Osteocyte (in vitro differentiated cells): ENCODE measurements around the gene RHOT2. TPM values are rescaled to one million over a fixed set of nuclear protein-coding genes. Genes with fewer than 3 reads are reported as not detected.
A peak's percentile ranks its signal among the peaks of the same experiment; 100 is the strongest.

ENCODE experiments used
- DNase-seq: peaks from one replicate; pipeline ENCODE4 v3.0.0; 2021; ENCODE audit warnings: mixed read lengths; ENCODE audit not compliant: unreplicated experiment; ENCODE audit errors: extremely low spot score
- H3K27ac Mint-ChIP-seq: one replicate; pipeline ENCODE4 v1.8.0; 2021; ENCODE audit warnings: mild to moderate bottlenecking, mixed read lengths; ENCODE audit not compliant: unreplicated experiment
- H3K27me3 Mint-ChIP-seq: one replicate; pipeline ENCODE4 v1.8.0; 2021; ENCODE audit warnings: mixed read lengths; ENCODE audit not compliant: unreplicated experiment
- H3K36me3 Mint-ChIP-seq: one replicate; pipeline ENCODE4 v1.8.0; 2021; ENCODE audit warnings: mixed read lengths; ENCODE audit not compliant: unreplicated experiment
- H3K4me1 Mint-ChIP-seq: one replicate; pipeline ENCODE4 v1.8.0; 2021; ENCODE audit warnings: mixed read lengths; ENCODE audit not compliant: unreplicated experiment
- H3K4me3 Mint-ChIP-seq: one replicate; pipeline ENCODE4 v1.8.0; 2021; ENCODE audit warnings: mild to moderate bottlenecking, moderate library complexity, mixed read lengths; ENCODE audit not compliant: unreplicated experiment
- H3K9me3 Mint-ChIP-seq: one replicate; pipeline ENCODE4 v1.8.0; 2021; ENCODE audit warnings: mixed read lengths; ENCODE audit not compliant: unreplicated experiment
- CTCF ChIP-seq: fragments of 200-600 bp; sonication (generic); IDR thresholded peaks from 2 replicates; pipeline ENCODE4 v1.5.0; 2021; ENCODE audit warnings: antibody characterized with exemption, mild to moderate bottlenecking, moderate library complexity
- total RNA-seq: library from RNA; stranded (reverse); gene quantifications from 2 replicates; pipeline ENCODE4 v1.2.1, GENCODE V29; 2021

RHOT2 gene
- total RNA-seq, 1 donor from 2014 or later, result 126 TPM

GRCh38 chr16:716768-717325 lies 48.9 kb downstream of the RHOT2 start:
- DNase-seq, result no peak

GRCh38 chr16:717450-718245 lies 49.7 kb downstream of the RHOT2 start:
- Mint-ChIP-seq H3K4me1 (peaks cover 32% of the 10 kb centered on the region), H3K27ac (no peak overlapping the region), H3K4me3 (no peak overlapping the region), H3K36me3 (no peaks in the 10 kb centered on the region), H3K9me3 (no peaks in the 10 kb centered on the region), H3K27me3 (no peaks in the 10 kb centered on the region)
- TF ChIP-seq CTCF, result no peak
- DNase-seq, result no peak

More at GRCh38 chr16:716768-717325, 48.9 kb downstream of the RHOT2 start:
- no peak for TF ChIP-seq CTCF
- H3K27ac Mint-ChIP-seq, result no peak overlapping the region
- H3K4me3 Mint-ChIP-seq, result peak overlapping the region; percentile 67
- H3K9me3 Mint-ChIP-seq, result no peaks in the 10 kb centered on the region
- no peaks in the 10 kb centered on the region for H3K27me3 Mint-ChIP-seq
- no peaks in the 10 kb centered on the region for H3K36me3 Mint-ChIP-seq
- H3K4me1 Mint-ChIP-seq, result peaks cover 32% of the 10 kb centered on the region

- H3K4me3 Mint-ChIP-seq, result no peak overlapping the region
- H3K4me1 Mint-ChIP-seq, result peaks cover 30% of the 10 kb centered on the region
- H3K36me3 Mint-ChIP-seq, result no peaks in the 10 kb centered on the region
- no peaks in the 10 kb centered on the region for H3K9me3 Mint-ChIP-seq
- H3K27me3 Mint-ChIP-seq, result no peaks in the 10 kb centered on the region
- H3K27ac Mint-ChIP-seq, result no peak overlapping the region
- no peak for TF ChIP-seq CTCF
- no peak for DNase-seq
These were observed 50.5 kb downstream of the RHOT2 start for GRCh38 chr16:718389-718788.

- H3K36me3 Mint-ChIP-seq, result no peaks in the 10 kb centered on the region
- H3K4me1 Mint-ChIP-seq, result peaks cover 27% of the 10 kb centered on the region
- DNase-seq, result no peak
- no peaks in the 10 kb centered on the region for H3K27me3 Mint-ChIP-seq
- no peak overlapping the region for H3K27ac Mint-ChIP-seq
- H3K4me3 Mint-ChIP-seq, result no peak overlapping the region
- H3K9me3 Mint-ChIP-seq, result no peaks in the 10 kb centered on the region
- TF ChIP-seq CTCF, result no peak
These were observed 51.0 kb downstream of the RHOT2 start for GRCh38 chr16:718922-719321.

- TF ChIP-seq CTCF, result peak; percentile 19
- H3K9me3 Mint-ChIP-seq, result no peaks in the 10 kb centered on the region
- DNase-seq, result no peak
- H3K36me3 Mint-ChIP-seq, result no peaks in the 10 kb centered on the region
- H3K4me3 Mint-ChIP-seq, result peak overlapping the region; percentile 79
- peaks cover 22% of the 10 kb centered on the region for H3K4me1 Mint-ChIP-seq
- H3K27me3 Mint-ChIP-seq, result no peaks in the 10 kb centered on the region
- peak overlapping the region; percentile 75 for H3K27ac Mint-ChIP-seq
These were observed 52.0 kb downstream of the RHOT2 start for GRCh38 chr16:719815-720446.
